ENCODE results near the gene PSD.

DNA sequence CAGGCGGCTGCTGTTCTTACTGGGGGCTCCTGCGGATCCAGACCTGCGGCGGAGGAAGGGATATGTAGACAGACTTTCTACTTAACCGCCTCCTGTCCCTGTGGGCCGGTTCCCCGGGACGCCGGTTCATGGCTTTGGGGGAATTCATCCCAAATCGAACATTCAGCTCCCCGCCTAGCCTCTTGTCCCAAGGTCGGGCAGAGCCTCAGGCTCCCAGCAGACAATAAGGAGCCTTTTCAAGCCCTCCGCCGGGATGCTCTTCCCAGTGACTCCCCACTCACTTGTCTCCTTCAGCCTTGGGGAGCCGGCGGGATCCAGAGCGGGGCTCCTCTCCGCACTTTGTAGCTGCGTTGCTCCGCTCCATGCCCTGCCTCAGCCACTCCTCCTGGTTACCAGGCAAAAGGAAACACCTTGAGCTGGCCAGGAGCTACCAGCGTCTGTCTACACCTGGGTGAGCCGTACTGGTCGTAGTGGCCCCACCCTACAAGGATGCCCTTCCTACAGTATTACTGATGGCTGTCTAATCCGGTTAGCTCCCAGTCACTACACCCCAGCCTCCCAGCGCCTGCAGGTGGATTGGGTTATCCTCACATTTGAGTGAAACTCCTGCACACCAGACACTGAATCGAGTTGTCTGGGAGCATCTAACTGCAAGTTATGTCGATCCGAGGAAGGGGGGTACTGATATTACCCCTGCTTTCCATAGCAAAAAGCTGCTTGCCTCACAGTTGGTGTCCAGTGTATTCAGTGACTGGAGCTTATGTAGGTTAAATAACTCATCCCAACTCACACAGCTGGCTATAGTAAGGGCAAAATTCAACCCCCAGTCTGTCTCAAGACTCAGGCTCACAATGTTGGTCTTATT is 32.8 kb upstream of the PSD start, which contains the start of gene C10orf95:
- TF ChIP-seq, protein P1, sequence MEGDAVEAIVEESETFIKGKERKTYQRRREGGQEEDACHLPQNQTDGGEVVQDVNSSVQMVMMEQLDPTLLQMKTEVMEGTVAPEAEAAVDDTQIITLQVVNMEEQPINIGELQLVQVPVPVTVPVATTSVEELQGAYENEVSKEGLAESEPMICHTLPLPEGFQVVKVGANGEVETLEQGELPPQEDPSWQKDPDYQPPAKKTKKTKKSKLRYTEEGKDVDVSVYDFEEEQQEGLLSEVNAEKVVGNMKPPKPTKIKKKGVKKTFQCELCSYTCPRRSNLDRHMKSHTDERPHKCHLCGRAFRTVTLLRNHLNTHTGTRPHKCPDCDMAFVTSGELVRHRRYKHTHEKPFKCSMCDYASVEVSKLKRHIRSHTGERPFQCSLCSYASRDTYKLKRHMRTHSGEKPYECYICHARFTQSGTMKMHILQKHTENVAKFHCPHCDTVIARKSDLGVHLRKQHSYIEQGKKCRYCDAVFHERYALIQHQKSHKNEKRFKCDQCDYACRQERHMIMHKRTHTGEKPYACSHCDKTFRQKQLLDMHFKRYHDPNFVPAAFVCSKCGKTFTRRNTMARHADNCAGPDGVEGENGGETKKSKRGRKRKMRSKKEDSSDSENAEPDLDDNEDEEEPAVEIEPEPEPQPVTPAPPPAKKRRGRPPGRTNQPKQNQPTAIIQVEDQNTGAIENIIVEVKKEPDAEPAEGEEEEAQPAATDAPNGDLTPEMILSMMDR (conservative IDR thresholded peaks at IDR 0.05; ENCODE audit: low read length): no peak
- no peak for TF ChIP-seq EZH2phosphoT487 (IDR thresholded peaks at IDR 0.05; ENCODE audit: borderline replicate concordance)
